SK-N-MC (cell line): Measurements from ENCODE around the gene TFEC.

Experiments used
- EZH2 ChIP-seq: fragments of 200-600 bp; sonication (generic); IDR thresholded peaks from one replicate; pipeline ENCODE4 v1.6.1; 2017; ENCODE audit warnings: antibody characterized with exemption
- FOXP2 ChIP-seq: optimal IDR thresholded peaks from 2 replicates; pipeline ENCODE3; 2011; ENCODE audit warnings: mild to moderate bottlenecking, moderate library complexity; ENCODE audit not compliant: insufficient read depth; ENCODE audit errors: extremely low read length, control extremely low read depth
- POLR2AphosphoS5 ChIP-seq: IDR thresholded peaks from 2 replicates; pipeline ENCODE4 v1.6.1; 2012; ENCODE audit warnings: mild to moderate bottlenecking, low read depth, low read length, borderline replicate concordance

DNA sequence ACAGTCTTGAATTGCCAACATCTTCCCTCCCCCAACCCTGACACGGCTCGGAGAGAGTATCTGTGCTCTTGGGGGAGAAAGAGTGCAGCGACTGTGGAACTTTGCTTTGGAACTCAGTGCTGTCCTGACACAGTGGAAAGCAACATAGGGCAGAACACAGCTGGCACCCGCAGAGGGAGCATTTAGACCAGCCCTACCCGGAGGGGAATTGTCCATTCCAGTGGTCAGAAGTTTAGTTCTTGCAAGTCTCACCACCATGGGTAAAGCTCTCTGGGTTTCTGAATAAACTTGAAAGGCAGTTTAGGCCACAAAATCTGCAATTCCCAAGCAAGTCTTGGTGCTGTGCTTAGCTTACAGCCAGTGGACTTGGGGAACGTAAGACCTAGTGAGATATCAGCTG lies 34.9 kb downstream of the TFEC start:
- TF ChIP-seq EZH2 (no peak), POLR2AphosphoS5 (no peak), FOXP2 (no peak)
